ELR (cell line): ENCODE measurements around the gene GPR18.
A peak's percentile ranks its signal among the peaks of the same experiment; 100 is the strongest.

ENCODE experiments used
- DNase-seq: peaks from one replicate; pipeline ENCODE4 v3.0.0-alpha.2; 2015; ENCODE audit warnings: low read depth

The GPR18 gene, protein sequence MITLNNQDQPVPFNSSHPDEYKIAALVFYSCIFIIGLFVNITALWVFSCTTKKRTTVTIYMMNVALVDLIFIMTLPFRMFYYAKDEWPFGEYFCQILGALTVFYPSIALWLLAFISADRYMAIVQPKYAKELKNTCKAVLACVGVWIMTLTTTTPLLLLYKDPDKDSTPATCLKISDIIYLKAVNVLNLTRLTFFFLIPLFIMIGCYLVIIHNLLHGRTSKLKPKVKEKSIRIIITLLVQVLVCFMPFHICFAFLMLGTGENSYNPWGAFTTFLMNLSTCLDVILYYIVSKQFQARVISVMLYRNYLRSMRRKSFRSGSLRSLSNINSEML

DNA sequence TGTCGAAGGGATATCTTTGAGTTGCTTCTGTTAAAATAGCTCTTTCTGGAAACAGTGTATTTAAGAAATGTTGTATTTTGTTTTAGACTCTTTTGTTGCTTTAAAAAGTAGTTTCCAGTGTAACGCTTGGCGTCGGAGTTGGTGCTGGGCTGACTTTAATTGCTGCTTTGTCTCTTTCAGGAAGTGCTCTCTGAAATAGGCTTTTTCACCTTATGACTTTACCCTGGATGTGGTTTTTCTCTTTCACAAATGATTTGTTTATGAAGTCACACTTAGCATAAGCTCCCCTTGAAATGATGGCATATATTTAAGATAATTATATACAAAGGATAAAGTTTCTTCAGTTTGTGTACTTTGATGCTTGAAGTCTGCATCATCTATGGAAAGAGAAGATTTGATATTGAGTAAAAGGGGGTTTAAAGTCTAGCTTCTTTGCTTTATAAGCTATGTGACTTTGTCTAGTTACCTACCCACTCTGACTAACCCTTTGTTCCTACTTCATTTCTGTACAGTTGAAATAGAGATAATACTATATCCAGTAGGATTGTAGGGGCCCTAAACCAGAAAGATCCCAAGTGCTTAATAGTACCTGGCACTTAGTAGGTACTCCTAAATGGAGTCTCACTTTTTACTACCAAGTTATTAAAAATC lies at the start of gene GPR18:
TSS of gene GPR18 (minus strand) at position 170 of the 651 bp plus-strand sequence. CDS start 2,507 bp downstream, outside the sequence.
- DNase-seq = no peak

DNA sequence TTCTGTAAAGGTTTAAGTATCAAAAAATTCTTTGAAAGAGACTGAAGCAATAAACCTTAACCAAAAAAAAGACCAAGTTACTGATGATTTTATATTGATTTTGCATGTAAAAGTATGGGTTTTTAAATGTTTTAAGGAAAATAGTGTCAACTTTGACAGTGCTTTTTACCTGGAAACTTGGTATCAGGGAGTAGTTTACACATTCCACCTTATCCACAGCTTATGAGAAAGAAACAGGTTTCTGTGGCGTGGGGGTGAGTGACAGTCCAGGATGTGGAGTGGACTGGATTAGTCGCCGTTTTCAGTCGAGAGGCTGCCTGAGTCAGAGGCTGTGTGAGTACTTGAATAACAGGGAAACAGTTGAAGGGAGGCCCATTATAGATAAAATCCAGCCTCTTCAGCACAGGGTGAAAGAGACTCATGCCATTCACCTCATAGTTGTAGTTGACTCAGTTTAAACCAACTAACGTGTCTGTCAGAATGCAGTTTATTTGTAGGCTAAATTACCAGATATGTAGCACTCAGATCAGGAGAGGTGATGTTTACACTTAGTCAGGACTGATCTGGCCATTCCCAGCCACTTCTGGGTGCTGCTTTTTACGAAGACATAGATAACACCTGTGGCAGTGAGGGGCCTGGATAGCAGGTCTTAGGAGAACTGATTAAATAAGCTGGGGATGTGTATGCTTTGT lies 49.6 kb upstream of the GPR18 start:
- DNase-seq = peak; percentile 91

- peak; percentile 58 for DNase-seq
Observed at GRCh38 chr13:99307247-99307646, 49.1 kb upstream of the GPR18 start, which contains the start of gene GPR183. Gene GPR183 (minus strand): TSS chr13:99307399. CDS start chr13:99296145, 11,254 bp downstream.

DNA sequence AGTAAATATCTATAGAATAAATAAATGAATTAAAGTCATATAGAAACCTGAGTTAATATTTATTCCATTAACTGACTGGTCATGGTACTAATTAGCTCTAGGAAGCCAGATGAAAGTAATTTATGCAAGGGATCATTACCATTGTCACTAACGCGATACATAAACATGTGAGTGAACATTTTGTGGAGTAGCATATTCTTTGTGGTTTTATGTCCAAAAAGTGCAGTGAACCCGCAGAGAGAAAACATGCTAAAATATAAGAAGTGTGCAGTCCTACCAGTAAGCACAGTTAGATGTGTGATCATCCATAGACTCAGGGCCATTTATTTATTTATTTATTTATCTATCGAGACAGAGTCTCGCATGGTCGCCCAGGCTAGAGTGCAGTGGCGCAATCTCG lies 47.4 kb upstream of the GPR18 start:
- DNase-seq = no peak

- no peak for DNase-seq
Observed at GRCh38 chr13:99305158-99305557, 47.0 kb upstream of the GPR18 start.

- no peak for DNase-seq
Observed at GRCh38 chr13:99304541-99304940, 46.4 kb upstream of the GPR18 start.

DNA sequence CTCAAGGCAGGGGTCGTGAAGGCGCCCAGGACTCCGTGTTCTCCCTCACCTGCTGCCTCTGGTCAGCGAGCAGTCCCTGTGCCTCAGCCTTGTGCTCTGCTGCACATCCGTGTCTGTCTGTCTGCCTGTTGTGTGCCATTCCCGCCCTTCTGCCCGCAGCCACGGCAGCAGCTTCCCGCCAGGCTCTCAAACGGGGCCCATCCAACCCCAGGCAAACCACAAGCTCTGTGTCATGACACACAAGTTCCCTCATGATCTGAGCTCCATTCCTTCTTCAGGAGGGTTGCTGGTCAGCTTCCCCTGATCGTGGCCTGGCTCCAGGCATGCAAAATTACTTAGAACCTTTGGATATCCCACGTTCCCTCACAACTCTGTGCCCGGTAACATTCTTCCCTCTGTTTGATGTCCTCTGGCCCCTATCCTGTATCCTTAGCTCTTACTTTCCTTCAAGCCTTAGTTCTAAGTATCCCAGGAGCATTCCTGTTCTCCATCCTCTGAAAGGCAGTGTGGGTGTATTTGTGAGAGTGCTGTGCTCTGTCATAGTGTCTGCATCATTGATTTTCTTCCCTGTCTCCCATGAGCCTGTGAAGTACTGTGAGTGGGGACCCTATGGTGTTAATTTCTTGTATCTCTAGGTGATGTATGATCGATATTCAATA lies 45.8 kb upstream of the GPR18 start:
- DNase-seq = no peak

DNA sequence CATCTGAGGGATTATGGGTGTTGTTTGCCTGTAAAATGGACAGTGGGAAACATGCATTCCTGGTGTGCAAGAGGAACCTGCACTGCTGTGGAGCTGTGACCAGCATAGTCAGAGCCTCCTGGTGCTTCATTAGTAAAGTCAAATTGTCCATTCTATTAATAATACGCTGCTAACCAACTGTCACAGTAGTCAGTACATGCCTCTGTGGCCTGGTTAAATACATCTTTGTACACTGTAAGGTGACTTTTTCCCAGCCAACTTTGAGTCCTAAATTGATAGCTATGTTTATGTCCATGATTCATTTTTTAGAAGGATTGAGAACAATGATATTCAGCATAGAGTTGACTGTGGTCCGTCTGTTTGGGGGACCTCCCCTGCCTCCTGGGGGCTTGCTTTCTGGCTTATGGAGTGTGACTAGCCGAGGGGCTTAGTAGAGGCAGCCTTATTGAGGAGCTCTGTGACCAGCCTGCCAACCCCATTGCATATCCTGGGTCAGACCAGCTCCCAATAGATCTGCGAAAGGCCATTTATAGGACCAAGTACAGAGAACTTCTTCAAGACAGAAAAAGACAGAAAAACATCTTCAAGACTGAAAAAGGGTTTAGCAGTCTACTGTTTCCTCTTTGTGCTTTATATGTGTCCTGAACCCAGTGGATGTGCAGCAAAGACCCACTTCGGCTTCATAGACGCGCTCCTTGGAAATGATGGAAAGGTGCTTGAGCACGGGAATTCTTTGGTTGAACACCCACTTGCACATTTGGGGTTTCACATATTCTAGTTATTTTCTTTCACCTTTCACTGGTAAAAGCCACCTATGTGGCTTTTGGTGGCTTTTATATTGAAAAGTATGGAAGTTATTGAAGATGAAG lies 44.7 kb upstream of the GPR18 start:
- DNase-seq = no peak

- DNase-seq = no peak
Observed at GRCh38 chr13:99301913-99302636, 43.9 kb upstream of the GPR18 start.

DNA sequence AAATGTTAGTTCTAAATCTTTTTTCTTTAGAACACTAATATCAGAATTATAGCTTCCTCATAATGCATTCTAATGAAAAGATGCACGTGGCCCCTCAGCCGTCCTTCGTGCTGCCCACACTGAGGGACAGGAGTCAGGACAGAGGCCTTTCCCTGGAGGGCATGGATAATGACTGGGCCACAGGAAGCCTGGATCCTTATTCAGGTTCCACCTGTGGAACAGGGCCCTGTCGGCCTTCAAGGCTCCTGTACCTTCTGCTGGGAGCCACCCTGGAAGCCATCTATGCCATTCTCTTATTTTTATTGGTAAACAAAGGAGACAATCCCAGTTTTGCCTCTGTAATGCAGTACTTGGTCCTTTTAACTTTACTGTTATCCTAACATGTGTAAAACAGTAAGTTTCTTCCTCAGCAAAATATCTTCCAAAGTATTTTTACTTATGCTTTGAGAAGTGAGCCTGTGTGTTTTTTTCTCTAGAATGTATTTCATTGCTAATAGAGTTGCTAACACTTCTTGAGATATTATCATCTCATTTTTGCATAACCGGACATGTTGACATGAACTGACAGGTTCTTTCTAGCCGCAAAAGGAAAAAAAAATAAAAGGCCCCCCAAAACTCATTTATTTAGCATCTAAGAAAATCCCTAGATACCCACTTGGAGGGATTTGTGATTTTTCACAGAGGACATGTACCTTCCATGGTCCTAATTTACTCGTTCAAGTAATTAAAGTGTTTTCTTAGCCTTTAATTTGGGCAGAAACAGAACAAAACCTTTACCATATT lies 43.1 kb upstream of the GPR18 start:
- DNase-seq = no peak

DNA sequence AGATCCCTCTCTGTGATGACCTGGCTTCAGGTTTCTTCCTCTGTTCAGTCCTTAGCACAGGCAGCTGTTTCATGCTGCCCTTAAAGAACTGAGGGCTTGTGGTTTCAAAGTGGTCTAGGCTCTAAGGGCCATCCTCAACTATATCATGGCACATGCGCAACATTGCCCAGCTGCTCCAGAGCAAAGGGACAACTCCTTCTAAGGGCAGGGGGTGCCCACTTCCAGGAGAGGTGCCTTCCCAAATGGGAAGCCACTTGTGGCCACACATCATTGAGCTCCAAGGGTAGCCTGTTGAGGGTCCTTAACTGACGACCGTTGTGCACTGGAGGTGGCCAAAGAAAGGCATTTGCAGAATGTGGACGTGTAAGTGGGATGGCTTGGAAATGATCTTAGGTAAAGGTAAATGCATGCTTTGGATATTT lies 41.8 kb upstream of the GPR18 start:
- no peak for DNase-seq

DNA sequence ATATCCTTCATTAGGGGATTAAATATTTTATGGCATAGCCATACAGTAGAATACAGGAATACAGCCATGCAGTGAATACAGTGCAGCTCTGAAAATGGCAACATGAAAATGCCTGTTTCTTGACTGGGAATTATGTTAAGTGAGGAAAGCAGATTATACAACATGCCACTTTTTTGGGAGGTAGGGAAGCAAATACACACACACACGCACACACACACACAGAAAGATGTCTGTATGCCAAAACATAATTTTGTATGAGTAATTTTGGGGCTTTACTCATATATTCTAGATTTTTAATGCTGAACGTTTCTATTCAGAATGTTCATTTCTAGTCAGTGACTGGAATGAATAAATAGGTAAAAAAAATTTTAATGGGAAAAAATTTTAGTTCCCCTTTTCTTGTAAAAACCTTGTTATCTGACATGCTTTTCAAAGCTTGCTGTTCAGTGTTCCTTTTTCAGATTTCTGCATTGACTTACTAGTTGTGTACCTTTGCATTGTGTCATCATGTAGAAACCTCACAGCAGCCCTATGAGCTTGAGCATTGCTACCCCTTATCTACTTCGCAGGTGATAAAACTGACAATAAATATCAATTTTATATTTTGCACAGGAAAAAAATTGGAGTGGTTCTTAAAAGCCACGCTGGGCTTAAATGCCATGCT lies 41.2 kb upstream of the GPR18 start:
- no peak for DNase-seq

- no peak for DNase-seq
Observed at GRCh38 chr13:99298056-99298455, 39.9 kb upstream of the GPR18 start.

- peak; percentile 39 for DNase-seq
Observed at GRCh38 chr13:99297331-99297730, 39.2 kb upstream of the GPR18 start.

DNA sequence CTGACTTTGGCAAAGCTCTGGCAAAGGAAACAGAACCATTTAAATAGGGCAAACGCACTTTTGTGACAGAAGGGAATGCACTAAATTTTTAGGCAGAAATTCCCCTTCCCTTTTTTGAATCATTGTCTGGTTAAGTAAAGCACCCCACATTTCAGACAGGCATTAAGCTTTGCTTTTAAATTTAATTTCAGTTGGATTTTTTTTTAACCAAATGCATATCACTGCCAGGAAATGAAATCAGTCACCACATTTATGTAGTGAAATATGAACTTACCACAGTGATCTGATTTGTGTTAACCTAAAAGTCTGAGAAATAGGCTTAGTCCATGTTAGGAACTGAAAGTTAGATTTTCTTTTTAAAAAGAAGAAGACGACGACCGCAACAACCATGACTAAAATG lies 38.2 kb upstream of the GPR18 start:
- no peak for DNase-seq

GRCh38 chr13:99295488-99296252 lies 37.5 kb upstream of the GPR18 start:
- no peak for DNase-seq

- no peak for DNase-seq
Observed at GRCh38 chr13:99294958-99295357, 36.8 kb upstream of the GPR18 start.

GRCh38 chr13:99294198-99294597 lies 36.0 kb upstream of the GPR18 start:
- DNase-seq = no peak

DNA sequence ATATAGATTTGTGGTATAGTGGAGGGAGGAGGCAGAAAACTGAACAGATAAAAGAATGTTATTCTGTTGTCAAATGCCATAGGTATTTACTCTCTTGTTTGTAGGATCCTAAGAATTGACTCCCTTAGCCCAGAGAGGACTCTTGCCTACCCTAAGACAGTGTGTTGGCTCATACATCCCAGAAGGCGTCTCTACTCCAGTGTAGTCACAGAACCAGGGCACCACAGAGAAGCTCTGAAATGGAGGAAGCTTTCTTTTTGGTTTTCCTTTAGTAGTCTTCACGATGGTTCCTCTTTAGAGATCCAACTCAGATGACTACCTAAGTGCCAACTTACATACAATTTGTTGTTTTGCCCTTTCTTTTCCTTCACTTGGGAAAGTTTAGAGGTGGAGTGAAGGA lies 35.0 kb upstream of the GPR18 start:
- DNase-seq = no peak
